ENCODE data around the gene CRTC1. TPM values are rescaled to one million over a fixed set of nuclear protein-coding genes. Genes with fewer than 3 reads are reported as not detected.

The CRTC1 gene
- total RNA-seq, 1 donor = 2.4 TPM

DNA sequence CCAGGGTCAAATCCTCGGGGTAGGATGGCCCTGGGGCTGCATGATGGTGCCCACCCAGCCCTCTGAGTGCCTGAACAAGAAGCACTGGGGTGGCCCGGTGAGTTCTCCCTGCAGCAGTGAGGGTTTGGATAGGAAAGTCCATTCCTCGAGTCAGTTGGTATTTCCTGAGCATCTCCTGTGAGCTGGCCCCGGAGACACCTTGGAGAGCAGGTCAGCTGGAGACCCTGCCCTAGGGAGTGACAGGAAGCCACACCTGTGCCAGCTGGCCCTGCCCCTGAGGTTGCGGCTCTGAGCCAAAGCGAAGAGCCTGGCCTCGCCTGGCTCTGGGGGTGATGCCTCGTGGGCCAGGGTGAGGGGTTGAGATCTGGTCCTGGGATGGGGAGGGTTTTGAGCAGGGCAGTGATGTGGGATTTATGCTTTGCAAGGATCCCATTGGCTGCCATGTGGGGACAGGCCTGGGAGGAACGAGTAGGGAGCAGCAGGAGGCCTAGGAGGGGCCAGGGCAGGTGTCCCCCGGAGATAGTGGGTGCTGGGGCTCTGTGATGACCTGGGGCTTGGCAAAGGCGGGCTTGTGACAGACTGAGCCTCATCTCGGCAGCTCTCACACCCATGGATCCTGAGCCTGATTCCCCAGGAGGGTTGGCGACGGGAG is 16.0 kb downstream of the CRTC1 start:
- TF ChIP-seq, protein P1, sequence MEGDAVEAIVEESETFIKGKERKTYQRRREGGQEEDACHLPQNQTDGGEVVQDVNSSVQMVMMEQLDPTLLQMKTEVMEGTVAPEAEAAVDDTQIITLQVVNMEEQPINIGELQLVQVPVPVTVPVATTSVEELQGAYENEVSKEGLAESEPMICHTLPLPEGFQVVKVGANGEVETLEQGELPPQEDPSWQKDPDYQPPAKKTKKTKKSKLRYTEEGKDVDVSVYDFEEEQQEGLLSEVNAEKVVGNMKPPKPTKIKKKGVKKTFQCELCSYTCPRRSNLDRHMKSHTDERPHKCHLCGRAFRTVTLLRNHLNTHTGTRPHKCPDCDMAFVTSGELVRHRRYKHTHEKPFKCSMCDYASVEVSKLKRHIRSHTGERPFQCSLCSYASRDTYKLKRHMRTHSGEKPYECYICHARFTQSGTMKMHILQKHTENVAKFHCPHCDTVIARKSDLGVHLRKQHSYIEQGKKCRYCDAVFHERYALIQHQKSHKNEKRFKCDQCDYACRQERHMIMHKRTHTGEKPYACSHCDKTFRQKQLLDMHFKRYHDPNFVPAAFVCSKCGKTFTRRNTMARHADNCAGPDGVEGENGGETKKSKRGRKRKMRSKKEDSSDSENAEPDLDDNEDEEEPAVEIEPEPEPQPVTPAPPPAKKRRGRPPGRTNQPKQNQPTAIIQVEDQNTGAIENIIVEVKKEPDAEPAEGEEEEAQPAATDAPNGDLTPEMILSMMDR (IDR thresholded peaks at IDR 0.05; ENCODE audit: insufficient read depth, low read length) = no peak
- no peak for DNase-seq (ENCODE audit: low read depth)
- no peak overlapping the region for H3K4me3 ChIP-seq (ENCODE audit: low read depth, low read length)

DNA sequence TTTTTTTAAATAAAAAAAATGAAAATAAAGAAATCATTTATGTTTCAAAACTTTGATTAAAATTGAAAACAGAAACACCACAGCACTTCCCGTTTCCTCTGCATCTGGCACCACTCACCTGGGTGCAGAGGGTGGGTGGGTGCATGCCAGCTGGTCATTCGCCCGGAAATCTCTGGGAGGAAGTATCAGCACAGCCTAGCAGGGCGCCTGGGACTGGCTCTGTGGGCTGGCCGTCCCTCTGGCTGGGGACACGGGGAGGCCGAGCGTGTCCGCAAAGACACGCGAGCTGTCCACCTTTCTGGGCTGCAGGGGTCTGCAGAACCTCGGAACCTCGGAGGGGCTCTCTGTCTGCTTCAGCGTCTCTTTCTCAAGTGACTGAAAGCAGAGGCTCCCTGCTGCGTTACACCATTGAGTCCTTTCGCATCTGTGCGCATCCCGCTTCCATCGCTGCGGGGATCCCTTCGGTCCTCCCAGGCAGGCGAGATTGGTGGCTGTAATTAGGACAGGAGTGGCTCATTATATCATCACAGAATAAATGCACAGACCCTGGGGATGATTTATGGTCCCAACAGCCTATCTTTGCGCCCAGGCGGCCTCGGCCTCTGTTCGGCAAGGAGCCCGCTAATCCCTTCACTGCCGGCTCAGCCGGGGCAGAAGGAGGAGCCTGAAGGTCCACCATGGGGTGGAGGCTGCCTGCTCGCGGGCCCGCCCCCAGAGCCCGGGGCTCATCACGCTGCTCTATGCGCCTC is 17.2 kb downstream of the CRTC1 start:
- TF ChIP-seq, protein P1 (IDR thresholded peaks at IDR 0.05; ENCODE audit: insufficient read depth, low read length) = no peak
- peak overlapping the region; percentile 53 for H3K4me3 ChIP-seq (ENCODE audit: low read depth, low read length)
- DNase-seq (ENCODE audit: low read depth) = peak; percentile 65

DNA sequence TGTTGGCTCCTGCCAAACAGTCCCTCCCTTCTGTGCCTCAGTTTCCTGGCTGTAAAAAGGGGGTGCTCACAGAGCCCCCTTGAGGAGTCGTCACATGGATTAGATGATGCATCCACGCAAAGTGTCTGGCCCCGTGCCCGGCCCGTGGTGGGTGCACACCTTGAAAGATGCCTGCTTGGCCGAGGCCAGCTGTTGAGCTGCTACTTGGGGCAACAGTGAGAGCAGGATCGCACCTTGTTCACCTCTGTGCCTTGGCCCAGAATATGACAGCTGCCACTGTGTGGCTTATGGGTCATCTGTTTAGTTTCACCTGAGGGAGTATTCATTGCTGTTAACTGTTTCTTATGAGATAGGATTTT is 17.7 kb downstream of the CRTC1 start:
- TF ChIP-seq, protein P1 (IDR thresholded peaks at IDR 0.05; ENCODE audit: insufficient read depth, low read length) = no peak
- DNase-seq (ENCODE audit: low read depth) = no peak
- peak overlapping the region; percentile 53 for H3K4me3 ChIP-seq (ENCODE audit: low read depth, low read length)

DNA sequence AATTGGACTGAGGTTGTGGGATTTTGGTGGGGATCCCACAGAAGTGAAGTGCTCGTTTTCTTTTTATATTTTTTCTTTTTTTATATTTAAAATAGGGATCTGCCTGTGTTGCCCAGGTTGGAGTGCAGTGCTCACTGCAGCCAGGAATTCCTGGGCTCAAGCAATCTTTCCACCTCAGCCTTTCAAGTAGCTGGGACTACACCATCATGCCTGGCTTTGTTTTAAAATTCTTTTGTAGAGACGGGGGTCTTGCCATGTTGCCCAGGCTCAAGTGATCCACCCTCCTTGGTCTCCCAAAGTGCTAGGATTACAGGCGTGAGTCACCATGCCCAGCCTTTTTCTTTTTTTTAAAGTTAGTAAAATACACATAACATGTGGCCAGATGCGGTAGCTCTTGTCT is 20.6 kb downstream of the CRTC1 start:
- no peak overlapping the region for H3K4me3 ChIP-seq (ENCODE audit: low read depth, low read length)
- DNase-seq (ENCODE audit: low read depth) = no peak
- TF ChIP-seq, protein P1 (IDR thresholded peaks at IDR 0.05; ENCODE audit: insufficient read depth, low read length) = no peak

DNA sequence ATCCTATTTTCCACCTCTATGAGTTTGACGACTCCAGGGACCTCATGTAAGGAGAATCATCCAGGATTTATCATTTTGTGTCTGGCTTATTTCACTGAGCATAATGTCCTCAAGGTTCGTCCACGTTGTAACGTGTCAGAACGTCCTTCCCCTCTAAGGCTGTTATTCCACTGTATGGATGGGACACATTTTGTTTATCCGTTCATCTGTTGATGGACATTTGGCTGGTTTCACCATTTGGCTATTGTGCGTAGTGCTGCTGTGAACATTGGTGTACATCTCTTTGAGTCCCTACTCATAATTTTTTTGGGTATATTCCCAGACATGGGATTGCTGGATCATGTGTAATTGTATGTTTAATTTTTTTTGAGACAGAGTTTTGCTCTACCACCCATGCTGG is 21.5 kb downstream of the CRTC1 start:
- TF ChIP-seq, protein P1 (IDR thresholded peaks at IDR 0.05; ENCODE audit: insufficient read depth, low read length) = no peak
- H3K4me3 ChIP-seq (ENCODE audit: low read depth, low read length) = no peak overlapping the region
- no peak for DNase-seq (ENCODE audit: low read depth)

DNA sequence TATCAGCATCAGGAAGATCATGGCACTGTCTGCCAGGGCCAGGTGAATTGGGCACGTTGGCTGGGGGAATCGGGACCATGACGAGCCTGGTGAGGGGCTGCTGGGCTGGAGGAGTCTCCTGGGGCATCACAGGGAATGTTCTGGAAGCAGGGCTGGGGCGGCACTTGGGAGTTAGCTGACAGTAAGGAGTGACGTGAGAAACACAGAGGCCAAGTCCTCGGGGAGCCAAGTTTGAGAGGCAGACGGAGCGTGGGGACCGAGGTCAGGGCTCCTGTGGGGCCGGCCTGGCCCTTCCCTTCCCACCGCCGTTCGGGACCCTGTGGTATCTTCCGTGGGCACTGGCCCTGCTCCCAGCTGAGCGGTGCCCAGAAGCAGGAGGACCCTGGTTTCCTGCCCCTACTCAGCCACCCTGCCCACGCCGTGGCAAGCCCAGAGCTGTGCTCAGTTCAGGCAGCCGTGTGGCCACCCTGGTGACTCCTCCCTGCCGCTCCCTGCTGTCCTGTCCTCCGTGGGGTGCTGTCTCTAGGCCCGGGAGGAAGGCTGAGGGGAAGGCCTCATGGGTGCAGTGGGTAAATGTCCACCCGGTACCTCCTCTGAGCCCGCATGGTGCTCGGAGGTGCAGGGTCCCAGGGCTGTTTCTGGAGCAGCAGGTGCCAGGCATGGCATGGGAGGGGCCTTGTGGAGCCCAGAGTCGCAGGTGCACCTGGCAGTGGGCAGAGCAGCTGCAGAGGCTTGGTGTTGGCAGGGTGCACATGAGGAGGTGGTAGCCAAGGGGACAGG is 25.2 kb downstream of the CRTC1 start:
- no peak overlapping the region for H3K4me3 ChIP-seq (ENCODE audit: low read depth, low read length)
- TF ChIP-seq, protein P1 (IDR thresholded peaks at IDR 0.05; ENCODE audit: insufficient read depth, low read length) = no peak
- DNase-seq (ENCODE audit: low read depth) = no peak

Data from fibroblast of the aortic adventitia (primary cell).